Measurements from ENCODE around the gene RHBDF2.

DNA sequence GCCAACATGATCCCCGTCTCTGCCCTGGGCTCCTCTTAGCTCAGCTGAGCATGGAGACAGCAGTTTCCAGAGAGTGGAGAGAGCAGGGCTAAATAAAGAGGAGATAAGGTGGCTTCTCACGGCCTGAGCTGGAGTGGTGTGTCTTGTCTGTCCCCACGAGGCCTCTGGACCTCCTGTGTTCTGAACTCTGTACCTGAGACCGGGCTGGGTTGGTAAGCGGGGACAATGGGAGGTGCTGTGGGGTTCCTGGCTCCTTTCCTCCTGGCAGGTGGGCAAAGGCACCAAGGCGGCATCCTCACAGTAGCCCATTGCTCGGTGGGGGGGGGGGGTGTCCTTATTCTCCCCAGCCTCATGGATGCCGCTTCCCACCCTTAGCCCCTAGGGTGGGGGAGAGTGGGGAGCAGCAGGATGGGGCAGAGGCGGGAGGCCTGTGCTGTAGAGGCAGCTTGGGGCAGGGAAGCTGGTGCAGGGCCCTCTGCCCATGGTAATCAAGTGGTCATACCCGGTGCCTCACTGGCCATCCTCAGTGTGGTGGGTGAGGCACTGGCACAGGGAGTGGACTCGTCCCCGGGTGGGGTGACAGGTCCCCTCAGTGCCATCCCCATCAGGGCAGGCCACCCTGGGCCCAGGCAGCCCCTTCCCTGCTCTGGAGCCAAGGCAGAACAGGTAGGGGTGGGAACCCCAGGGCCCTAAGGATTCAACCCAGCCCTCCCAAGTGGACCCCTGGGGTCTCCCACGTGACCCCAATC is 31.1 kb downstream of the RHBDF2 start:
- TF ChIP-seq, protein P1, sequence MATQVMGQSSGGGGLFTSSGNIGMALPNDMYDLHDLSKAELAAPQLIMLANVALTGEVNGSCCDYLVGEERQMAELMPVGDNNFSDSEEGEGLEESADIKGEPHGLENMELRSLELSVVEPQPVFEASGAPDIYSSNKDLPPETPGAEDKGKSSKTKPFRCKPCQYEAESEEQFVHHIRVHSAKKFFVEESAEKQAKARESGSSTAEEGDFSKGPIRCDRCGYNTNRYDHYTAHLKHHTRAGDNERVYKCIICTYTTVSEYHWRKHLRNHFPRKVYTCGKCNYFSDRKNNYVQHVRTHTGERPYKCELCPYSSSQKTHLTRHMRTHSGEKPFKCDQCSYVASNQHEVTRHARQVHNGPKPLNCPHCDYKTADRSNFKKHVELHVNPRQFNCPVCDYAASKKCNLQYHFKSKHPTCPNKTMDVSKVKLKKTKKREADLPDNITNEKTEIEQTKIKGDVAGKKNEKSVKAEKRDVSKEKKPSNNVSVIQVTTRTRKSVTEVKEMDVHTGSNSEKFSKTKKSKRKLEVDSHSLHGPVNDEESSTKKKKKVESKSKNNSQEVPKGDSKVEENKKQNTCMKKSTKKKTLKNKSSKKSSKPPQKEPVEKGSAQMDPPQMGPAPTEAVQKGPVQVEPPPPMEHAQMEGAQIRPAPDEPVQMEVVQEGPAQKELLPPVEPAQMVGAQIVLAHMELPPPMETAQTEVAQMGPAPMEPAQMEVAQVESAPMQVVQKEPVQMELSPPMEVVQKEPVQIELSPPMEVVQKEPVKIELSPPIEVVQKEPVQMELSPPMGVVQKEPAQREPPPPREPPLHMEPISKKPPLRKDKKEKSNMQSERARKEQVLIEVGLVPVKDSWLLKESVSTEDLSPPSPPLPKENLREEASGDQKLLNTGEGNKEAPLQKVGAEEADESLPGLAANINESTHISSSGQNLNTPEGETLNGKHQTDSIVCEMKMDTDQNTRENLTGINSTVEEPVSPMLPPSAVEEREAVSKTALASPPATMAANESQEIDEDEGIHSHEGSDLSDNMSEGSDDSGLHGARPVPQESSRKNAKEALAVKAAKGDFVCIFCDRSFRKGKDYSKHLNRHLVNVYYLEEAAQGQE (IDR thresholded peaks at IDR 0.05; ENCODE audit: insufficient read depth in 1 of 2, low read depth in 2 of 2, low read length in 2 of 2), result no peak
- TF ChIP-seq TAF1 (IDR thresholded peaks at IDR 0.05; ENCODE audit: borderline replicate concordance, insufficient read depth, low read length) (no peak), POLR2AphosphoS5 (IDR thresholded peaks at IDR 0.05; ENCODE audit: low read depth, low read length) (no peak), SIN3A (IDR thresholded peaks at IDR 0.05; ENCODE audit: borderline replicate concordance, insufficient read depth, low read length) (no peak)
